Activated CD8-positive, alpha-beta memory T cell treated with anti-CD3 and anti-CD28 coated beads for 4 hours (primary cell): ENCODE results near the gene VAMP3.
"Not testable (repeated sequence)": the region's sequence is repeated elsewhere in the genome, so short reads cannot be mapped to it uniquely, and the experiment has no call there.

Experiments
- DNase-seq, 2 donors: peaks; one replicate each; pipeline ENCODE4 v3.0.0-alpha.2; 2020; ENCODE audit warnings: low read depth in 2 of 2

VAMP3 gene

GRCh38 chr1:7768583-7768982 is 2.5 kb upstream of the VAMP3 start:
- DNase-seq, result no peak

GRCh38 chr1:7769673-7770412 is 1.3 kb upstream of the VAMP3 start:
- no peak for DNase-seq

GRCh38 chr1:7770669-7770996 is 463 bp upstream of the VAMP3 start:
- no peak for DNase-seq

GRCh38 chr1:7771823-7772299 is 765 bp downstream of the VAMP3 start:
- no peak for DNase-seq

DNA sequence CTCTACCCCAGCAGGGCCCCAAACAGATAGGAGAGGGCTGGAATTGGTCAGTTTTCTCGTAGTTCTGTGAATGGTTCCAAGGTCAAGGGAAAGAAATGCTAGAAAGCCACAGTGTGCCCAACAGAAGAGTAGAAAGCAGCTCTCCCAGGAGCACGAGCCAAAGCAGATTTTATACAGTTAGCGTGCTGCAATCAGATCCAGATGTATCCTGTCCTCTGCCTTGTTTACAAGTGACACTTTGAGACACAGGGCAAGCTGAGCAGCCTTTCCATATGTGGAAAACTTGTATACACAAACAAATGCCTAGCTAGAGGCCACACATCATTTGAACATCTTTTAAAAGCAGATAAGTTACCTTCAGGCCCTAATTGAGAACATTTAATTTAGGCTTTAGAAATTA is 6.5 kb downstream of the VAMP3 start:
- no peak for DNase-seq

- no peak for DNase-seq
These were observed 7.1 kb downstream of the VAMP3 start for GRCh38 chr1:7778133-7778628.

DNA sequence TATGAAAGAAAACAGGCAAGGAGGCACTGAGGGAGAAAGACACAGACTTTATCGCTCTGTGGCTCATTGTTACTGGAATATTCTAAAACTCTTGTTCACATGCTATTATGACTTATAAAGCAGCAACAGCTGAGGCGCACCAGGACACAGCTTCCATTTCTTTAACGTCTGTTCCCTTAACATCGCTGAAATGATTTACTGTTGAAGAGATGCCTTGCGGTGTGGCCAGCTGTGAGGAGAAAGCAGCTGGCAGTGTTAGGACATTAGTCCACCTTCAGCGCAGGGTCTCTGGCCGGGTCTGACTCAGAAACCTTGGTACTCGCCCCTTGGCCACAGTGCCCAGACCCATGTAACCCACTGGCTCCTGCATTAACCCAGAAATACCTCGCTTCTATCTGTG is 9.9 kb downstream of the VAMP3 start:
- no peak for DNase-seq

DNA sequence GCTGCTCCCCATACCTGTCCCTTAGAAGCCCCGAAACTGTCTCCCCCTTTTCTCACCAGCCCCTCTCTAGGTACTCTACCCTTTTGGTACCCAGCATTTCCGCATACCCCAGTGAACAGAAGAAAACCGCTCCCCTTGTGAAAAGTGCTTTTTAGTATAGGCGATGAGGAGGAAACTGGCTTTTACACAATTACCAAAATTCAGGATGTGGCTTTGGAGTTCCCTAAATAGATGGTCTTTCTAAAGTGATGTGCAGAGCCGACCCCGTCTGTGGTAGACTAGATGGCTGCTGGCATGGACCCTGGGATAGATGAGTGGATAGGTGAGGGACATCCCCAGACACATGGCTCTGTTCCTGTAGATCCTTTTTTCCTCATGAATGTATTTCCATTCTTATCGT is 10.4 kb downstream of the VAMP3 start:
- no peak for DNase-seq

DNA sequence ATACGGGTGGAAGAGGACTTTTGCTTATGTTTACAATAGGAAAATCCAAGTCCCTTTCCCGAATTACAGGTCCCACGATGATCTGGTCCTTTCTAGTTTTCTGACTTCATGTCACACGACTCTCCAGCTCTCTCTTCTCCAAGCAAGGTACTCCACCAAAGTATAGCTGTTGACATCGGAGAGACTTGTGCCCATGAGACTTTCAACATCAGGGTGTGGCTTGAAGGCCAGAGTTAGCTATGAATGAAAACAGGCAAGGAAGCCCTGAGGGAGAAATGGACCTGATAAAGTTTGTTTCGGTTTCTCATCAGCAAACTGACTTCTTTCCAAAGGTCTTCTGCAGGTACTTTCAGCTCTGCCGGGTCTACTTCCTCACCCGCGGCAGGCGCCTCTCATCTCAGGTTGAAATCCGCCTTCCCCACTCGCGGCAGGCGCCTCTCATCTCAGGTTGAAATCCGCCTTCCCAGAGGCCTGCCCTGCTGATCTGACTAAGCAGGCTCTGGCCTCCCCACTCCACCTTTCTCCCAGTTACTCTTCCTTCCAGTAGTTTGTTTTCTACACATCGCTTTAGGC is 10.9 kb downstream of the VAMP3 start:
- DNase-seq, result no peak

DNA sequence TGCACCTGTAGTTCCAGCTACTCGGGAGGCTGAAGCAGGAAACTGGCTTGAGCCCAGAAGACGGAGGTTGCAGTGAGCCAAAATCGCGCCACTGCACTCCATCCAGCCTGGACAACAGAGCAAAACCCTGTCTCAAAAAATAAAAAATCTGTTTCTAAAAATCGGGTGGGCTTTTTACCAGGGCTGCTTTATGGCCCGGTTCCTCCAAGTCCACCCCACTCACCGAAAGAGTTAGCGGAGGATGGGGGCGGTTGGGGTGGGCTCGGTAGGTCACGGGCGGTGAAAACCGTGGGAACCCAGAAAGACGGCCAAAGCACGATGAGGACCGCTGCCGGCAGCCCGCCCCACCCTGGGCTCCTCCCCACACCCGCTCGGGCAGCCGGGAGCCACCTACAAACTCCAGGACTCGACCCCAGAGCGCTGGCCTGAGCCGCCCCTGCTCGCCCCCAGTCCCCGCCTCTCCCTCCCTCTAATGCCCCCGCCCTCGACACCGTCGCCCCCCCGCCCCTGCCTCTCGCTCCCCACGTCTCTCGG is 12.1 kb downstream of the VAMP3 start:
- DNase-seq, result no peak

GRCh38 chr1:7783826-7784491 is 12.9 kb downstream of the VAMP3 start, which contains the start of gene PER3:
Gene PER3 (plus strand): TSS chr1:7784291. CDS start chr1:7784878, 587 bp downstream.
- peak; percentile 78 to 79 for DNase-seq

DNA sequence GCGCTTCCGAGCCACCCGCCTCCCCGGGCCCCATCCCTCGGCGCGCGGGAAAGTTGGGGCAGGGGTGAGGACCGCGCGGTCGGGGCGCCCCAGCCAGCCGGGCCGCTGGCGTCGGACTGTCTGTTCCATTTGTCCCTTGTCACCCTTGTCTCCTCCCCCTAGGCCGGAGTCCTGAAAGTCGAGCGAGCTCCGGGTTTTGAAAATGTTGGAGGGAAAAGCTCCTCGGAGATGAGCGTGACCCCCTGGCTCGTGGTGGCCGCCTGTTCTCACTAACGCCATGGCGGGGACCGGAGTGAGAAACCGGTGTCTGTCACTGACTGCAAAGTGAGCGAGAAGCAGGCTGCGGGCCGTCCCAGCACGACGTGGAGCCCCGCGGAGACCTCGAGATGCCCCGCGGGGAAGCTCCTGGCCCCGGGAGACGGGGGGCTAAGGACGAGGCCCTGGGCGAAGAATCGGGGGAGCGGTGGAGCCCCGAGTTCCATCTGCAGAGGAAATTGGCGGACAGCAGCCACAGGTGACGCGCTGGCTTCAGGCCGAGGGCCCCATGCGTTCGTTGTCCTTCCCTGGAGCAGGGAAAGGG is 13.5 kb downstream of the VAMP3 start:
- no peak for DNase-seq

- no peak for DNase-seq
These were observed 14.0 kb downstream of the VAMP3 start for GRCh38 chr1:7785108-7785507.

- DNase-seq, result no peak
These were observed 15.7 kb downstream of the VAMP3 start for GRCh38 chr1:7786795-7787194.

GRCh38 chr1:7789828-7790227 is 18.7 kb downstream of the VAMP3 start:
- no peak for DNase-seq

DNA sequence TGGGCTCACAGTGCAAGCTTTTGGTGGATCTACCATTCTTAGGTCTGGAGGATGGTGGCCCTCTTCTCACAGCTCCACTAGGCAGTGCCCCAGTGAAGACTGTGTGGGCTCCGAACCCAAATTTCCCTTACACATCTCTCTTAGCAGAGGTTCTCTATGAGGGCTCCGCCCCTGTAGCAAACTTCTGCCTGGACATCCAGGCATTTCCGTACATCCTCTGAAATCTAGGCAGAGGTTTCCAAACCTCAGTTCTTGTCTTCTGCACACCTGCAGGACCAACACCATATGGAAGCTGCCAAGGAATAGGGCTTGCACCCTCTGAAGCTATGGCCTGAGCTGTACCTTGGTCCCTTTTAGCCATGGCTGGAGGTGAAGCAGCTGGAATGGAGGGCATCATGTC is 19.9 kb downstream of the VAMP3 start:
- DNase-seq, result not testable (repeated sequence)

DNA sequence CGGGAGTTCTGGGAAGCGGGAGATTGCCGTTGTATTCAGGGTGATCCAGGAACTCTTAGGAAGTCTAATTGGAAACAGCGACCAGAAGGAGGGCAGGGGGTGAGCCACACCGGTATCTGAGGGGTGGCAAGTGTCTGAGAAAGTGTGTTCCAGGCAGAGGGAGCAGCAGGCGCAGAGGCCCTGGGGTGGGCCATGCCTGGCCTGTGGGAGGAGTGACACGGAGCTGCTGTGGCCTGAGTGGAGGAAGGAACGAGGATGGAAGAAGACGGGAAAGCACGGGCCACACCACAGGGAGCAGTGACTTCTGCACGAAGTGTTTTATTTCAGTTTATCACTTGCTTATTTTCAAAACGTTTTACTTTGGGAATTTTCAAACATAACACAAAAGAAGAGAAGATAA is 24.3 kb downstream of the VAMP3 start:
- DNase-seq, result no peak

GRCh38 chr1:7805460-7805859 is 34.4 kb downstream of the VAMP3 start:
- no peak for DNase-seq

GRCh38 chr1:7808253-7808844 is 37.3 kb downstream of the VAMP3 start:
- DNase-seq, result no peak

DNA sequence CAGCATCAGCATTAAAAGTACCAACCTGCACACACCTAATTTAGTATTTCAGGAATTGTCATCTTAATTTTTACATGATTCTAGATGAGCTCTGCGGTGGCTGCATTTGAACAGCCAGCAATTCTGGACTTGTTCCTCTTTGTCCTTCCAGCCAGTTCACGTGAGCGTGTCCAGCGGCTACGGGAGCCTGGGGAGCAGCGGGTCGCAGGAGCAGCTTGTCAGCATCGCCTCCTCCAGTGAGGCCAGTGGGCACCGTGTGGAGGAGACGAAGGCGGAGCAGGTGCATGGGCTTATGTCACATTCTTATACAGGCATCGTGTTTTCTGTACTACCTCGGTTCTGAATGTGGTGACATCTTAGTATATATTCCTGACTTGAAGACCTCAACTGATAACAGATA is 38.6 kb downstream of the VAMP3 start:
- no peak for DNase-seq

DNA sequence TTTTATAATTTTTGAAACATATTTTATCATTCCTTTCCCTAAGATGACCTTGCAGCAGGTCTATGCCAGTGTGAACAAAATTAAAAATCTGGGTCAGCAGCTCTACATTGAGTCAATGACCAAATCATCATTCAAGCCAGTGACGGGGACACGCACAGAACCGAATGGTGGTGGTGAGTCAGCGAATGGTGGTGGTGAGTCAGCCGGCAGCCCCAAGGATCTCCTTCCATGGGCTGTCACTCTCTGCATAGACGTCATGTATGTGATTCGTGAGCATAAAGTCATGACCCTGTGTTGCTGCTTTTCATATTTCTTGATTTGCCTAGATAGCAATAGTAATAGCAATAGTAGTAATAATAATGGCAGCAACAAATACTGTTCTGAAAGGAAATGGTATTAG is 39.3 kb downstream of the VAMP3 start:
- DNase-seq, result no peak

GRCh38 chr1:7811476-7811875 is 40.4 kb downstream of the VAMP3 start:
- DNase-seq, result no peak
